Measurements from ENCODE around the gene RAB3A.

RAB3A gene, protein sequence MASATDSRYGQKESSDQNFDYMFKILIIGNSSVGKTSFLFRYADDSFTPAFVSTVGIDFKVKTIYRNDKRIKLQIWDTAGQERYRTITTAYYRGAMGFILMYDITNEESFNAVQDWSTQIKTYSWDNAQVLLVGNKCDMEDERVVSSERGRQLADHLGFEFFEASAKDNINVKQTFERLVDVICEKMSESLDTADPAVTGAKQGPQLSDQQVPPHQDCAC

DNA sequence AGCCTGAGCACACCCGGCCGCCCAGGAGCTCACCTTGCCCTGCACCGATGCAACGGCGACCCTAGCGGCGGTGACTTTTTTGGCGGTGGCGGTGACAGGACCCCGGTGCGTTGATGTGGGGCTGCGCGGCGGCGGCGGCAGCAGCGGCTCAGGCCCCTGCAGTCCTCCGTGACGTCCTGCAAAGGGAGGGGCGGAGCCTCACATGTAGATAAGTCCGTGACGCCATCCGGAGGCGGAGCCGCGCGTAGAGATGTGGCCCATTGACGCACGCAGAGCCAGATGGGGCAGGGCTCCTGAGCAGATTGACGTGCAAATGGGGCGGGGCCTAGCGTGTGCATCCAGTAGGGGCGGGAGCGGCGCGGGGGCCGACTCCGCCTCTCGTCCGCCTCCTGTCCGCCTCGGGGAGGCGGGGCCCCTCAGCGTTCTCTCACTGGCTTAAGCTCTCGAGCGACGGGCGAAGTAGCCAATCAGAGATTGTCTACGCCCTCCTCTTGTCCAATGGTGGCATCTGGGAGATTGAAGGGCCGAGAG lies at the start of gene RAB3A:
RAB3A (minus strand) TSS at position 180 of the 531 bp plus-strand sequence. CDS start 1,302 bp downstream, outside the sequence.
- peak; percentile 89 for FAIRE-seq

DNA sequence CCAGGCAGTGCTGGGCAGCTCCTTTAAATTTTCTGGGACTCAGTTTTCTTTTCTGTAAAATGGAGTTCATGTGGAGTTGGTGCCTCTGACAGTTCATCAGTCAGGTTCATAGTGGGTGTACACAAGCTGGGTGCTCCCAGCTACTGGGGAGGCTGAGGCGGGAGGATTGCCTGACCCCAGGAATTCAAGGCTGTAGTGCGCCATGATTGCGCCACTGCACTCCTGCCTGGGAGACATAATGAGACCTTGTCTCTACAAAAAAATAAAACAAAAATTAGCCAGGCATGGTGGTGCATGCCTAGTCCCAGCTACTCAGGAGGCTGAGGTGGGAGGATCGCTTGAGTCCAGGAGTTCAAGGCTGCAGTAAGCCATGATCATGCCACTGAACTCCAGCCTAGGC lies 49.3 kb upstream of the RAB3A start:
- no peak for FAIRE-seq

DNA sequence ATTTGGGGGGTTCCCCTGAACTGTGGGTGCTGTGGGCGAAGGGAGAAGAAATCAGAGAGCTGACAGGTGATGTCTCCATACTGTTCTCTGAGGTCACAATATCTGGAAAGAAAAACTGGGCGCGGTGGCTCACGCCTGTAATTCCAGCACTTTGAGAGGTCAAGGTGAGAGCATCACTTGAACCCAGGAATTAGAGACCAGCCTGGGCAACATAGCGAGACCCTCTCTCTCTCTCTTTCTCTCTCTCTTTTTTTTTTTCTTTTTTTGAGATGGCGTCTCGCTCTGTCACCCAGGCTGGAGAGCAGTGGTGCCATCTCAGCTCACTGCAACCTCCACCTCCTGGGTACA lies 48.5 kb upstream of the RAB3A start:
- no peak for FAIRE-seq

DNA sequence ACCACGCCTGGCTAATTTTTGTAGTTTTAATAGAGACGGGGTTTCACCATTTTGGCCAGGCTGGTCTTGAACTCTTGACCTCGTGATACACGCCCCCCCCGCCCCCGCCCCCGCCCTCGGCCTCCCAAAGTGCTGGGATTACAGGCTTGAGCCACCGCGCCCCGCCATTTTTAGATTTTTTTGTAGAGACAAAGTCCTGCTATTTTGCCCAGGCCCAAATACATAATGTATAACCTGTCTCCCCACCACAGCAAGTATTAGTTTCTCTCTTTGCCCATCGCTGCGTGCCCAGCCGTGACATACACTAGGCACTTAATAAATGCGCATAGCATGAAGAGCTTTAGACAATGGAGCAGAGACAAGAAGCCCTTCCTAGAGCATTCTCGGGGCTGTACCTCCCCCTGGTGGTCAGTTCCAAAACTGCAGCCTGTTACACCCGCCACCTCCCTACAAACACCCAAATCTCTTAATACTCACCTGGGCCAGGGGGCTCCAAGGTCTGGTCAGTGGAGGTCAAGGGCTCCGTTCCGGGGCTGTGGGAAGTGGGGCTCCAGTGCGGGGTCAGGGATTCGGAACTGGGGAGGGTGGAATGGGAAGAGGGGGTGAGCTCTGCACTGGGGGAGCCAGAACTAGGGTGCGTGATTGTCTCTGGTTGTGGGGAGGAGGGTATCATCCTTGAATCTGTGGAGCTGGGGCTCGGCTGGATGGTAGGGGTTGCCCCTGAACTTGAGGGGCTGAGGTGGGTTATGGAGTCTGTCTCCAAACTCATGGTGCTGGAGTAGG lies 47.9 kb upstream of the RAB3A start:
- FAIRE-seq, result peak; percentile 86

DNA sequence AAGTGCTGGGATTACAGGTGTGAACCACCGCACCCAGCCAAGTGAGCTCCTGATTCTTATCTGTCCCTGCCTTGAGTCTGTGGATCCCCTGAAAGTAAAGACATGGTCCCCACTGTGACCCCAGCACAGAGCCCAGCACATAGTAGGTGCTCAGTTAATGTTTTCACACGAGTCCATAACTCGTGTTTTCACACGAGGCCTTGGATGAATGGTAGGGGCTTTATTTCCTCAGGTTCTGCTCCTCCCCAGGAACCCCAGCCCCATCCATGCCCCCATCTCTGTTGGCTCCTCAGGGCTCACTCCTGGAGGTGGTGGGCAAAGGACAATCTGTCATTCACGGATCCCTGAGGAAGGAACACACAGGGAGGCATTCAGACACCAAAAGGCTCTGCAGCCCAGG lies 46.0 kb upstream of the RAB3A start:
- no peak for FAIRE-seq

DNA sequence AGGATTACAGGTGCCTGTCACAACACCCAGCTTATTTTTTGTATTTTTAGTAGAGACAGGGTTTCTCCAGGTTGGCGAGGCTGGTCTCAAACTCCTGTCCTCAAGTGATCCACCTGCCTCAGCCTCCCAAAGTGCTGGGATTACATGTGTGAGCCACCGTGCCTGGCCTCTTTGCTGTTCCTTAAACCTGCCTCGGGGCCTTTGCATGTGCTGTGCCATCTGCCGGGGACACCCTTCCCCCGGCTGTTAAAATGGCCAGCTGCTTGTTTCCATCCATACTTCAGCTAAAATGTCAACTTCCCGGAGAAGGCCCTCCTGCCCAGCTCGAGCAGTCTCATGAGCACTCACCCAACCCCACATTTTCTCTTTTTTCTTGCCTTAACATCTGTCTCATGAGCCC lies 41.5 kb upstream of the RAB3A start:
- no peak for FAIRE-seq

DNA sequence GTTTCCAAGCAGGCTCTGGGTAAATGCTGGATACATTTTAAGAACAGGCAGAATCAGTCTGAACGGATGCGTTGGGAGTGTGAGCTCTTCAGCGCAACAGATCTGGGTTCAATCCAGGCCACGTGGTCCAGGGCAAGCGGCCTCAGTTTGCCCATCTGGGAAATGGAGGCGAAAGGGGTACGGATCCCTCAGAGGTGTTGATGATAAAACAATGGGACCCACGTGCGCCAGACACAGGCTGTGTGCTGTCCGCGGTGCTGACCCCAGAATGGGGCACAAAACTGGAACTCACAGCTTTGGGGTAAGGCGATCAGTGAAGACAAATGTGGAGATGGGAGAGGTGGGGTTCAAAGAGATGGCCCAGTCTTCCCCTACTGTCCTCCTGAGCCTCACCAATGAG lies 35.5 kb upstream of the RAB3A start:
- no peak for FAIRE-seq

DNA sequence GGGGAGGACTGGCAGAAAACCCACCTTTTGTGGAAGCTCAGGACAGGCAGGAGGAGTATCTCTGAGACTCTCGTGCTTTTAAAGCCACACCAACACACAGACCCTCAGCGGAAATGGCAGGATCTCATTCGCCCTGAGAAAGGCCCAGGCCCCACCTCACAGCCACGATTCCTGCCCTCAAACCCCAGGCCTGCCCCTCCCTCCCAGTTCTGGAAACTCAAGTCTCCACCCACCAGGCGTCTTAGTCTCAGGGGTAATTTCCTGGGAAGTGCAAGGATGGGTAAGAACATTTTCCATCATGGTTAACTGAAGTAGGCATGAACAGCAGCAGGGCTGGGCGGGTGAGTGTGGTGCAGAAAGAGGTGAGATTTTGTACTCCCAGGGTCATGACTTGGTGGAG lies 30.4 kb upstream of the RAB3A start:
- no peak for FAIRE-seq

DNA sequence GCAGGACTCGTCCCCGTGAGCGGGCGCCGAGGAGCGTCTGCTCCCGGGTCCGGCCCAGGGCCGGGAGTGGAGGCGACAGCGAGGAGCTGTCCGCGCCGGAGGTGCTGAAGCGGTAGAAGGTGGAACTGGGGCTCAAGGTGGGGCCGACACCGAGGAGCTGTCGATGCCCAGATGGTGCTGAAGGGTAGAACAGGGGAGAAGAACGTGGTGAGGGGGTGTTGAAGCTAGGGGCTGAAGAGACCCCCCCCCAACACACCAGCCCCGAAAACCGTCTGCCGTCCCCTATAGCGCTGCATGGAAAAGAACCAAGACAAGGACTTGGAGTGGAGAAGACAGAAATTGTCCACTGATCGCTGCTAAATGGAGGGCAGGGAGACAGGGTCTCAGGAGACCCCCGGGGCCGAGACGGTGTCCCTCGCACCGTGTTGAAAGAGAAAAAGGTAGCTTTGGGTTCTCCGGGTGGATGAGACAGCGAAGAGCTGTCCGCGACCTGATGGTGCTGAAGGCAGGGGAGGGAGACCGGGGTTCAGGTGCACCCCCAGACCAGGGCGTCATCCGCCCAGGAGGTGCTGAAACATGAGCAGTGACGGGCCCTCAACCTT lies 29.5 kb upstream of the RAB3A start:
- no peak for FAIRE-seq

DNA sequence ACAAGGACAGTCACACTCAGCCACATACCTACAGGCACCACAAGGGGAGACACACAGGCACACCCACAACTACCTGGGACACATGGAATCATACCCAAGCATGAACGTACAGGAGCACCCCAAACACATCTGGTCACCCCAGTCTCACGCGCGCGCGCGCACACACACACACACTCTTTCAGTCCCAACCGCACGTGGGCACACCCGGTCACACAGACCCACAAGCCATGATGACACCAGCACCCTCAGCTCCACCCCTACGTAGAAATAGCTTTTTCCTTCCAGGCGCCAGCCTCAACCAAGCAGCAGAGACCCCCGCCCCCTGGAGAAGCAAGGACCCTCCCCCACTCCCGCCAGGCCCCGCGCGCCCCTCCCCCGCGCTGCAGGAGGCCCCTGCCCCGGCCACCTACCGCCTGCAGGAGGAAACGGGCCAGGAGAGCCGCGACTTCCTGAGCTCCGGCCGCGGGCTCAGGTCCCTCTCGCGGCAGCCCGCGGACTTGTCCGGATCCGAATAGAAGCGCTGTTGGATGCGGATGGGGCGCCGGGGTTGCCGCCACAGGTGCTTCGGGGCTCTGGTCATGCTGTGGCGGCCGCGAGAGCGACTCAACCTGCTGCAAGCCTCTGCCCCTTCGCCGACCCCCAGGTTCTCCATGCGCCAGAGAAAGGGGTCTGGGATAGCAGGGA lies 28.8 kb upstream of the RAB3A start:
- no peak for FAIRE-seq

DNA sequence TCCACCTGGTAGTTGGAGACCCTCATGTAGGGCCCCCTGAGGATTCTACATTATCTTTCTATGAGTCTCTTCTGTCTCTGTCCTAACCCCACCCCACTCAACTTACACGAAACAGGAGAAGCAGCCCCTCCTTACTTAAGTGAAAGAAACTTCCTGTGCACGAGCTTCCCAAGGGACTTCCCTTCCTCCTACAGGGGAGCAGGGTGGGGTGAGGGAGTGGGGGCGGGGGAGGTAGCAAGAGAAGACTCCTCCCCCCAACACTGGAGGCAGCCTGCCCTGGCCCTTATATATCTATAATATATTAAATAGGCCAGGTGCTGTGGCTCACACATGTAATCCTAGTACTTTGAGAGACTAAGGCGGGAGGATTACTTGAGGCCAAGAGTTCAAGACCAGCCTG lies 27.9 kb upstream of the RAB3A start:
- FAIRE-seq, result no peak

DNA sequence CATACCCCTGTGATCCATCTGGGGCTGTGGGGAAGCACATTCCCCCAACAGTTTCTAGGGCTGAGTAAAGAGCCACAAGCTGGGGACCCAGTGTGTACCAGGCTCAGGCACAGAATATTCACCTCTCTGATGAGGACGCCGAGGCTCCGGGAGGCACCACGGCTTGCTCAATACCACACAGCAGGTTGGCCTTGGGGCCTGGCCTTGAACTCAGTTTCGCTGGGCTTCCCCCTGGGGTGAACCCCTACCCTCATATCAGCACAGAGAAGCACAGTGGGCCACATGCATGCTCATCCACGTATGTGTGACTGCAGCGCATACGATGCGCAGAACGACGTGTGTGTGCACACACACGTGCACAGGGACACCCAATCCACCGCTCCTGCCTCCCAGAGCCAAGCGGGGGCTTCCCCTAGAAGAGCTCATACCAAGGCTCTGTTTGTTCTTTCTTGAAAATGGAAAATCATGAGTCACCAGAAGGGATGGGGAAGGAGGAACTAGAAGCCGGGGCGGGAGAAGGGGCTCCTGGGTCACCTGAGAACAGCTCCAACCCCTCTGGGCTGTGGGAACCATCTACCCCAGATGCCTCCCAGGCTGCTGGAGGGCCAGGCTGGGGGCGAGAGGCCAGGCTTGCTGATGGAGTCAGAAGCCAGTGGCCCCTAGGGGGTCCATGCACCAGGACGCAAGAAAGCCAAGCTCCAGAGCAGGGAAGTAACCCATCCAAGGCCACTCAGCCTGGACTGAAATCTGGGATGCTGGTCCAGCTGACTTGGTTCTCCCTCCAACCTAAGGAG lies 27.3 kb upstream of the RAB3A start:
- FAIRE-seq, result no peak

DNA sequence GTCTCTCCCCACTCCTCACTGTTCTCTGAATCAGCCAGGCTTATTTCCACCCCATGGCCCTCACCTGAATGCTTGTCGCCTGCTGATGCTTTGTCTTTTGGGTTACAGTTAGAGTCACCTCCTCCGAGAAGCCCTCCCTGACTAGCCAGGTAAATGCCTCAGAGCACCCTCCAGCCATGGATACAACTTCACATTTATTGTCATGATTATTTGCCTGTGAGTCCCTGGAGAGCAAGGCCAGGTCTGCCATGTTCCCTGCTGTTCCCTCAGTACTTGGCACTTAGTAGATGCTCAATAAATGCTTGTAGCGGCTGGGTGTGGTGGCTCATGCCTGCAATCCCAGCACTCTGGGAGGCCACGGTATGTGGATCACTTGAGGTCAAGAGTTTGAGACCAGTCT lies 26.1 kb upstream of the RAB3A start:
- FAIRE-seq, result no peak

DNA sequence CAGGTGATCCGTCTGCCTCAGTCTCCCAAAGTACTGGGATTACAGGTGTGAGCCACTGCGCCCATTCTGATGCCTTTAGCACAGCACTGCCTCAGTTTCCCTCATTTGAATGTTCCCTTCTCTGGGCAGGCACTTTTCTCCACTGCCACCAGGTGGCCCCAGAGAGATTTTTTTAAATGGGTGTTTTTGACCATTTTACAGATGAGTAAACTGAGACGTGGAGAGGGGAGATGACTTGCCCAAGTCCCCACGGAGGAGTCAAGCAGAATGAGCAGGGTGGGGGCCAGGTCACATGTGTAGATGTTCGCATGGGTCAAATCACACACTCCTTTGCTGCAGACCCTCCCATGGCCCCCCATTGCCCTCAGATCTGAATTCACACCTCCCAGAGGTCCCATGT lies 25.6 kb upstream of the RAB3A start:
- no peak for FAIRE-seq

DNA sequence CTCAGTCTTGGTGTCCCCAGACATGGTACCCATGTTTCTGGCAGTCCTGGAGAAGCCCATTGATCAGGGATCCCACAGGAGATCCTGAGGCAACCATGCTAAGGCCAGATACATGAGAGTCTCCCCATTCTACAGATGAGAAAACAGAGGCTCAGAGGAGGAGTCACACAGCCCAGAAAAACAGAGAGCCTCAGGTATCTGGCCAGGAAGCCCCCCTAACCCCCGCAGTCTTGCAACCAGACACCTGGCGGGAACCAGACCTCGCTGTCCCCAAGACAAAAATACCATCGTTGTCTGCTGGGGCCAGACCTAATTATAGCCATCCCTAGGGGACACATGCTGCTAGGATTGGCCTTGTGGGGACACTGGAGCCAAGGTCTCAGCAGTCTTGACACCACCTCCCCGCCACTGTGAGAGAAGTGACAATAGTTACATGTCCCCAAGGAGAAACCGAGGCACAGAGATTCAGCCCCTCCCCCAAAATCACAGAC lies 24.0 kb upstream of the RAB3A start:
- no peak for FAIRE-seq

DNA sequence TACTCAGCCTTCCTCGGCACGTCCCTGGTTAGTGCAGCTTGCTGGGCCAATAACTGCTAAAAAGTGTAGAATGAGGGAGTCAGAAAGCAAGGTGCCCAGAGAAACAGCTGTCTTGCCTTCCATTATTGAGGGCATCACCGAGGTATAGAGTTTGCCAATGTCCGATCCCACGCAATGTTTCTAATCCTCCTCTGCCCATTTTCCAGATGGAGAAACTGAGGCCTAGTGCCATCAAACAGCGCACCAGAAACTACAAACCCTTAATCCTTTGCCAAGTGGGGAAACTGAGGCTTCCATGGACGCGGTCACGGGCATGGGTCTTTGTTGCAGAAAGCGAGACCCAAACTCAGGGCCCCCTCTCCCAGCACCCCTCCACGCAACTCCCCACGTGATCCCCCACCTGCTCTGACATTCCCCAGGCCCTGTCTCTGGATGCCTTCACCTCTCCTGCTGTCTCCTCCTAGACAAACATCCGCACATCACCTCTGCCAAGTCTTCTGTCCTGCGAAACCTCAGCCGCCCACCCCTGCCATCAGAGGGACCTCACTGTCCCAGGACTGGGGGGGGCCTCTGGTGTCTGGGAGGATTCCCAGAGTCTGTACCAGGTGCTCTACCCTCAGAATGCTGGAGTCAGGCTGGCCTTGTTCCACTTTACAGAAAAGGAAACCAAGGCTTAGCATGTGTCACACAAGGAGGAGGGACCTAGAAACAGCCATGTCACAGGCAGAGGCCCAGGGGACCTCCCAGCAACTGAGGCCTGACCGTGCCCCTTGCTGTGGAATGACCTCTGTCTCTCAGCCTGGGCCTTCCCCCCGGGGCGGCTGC lies 23.3 kb upstream of the RAB3A start:
- FAIRE-seq, result no peak

DNA sequence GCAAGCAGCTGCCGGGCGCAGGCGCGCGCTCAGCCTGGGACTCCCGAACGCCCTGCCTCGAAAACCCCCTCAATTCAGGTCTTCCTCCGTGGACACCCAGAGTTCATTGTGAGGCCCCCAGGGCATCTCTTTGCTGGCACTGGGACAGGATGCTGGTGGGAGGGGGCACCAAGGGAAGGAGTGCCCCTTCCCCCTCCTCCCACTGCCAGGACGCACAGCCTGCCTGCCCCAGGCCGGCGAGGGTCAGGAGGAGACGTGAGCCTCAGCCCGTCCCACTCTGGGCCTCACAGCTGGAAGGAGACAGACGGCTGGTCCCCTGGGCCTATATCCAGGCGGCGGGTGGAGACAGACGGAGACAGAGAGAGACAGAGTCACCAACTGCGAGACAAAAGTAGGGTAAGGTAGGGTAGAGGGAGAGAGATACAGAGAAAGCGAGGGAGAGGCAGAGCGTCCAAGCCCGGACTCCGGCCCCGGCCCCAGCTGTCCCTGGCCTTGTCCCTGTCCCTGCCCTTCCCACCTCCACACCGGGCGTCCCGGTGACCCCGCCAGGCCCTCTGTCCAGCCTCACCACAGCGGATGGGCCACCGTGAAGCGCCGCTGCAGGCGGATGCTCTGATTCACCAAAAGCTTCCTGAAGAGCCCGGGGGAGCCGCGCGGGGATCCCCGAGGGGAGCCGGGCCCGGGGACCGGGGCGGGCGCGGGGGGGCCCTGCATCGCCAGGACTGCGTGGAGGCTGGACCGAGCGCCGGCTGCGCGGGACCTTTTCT lies 22.0 kb upstream of the RAB3A start, which contains the start of gene PDE4C:
PDE4C (minus strand) TSS at position 737 of the 767 bp plus-strand sequence; CDS start at position 714, 23 bp downstream.
- no peak for FAIRE-seq

DNA sequence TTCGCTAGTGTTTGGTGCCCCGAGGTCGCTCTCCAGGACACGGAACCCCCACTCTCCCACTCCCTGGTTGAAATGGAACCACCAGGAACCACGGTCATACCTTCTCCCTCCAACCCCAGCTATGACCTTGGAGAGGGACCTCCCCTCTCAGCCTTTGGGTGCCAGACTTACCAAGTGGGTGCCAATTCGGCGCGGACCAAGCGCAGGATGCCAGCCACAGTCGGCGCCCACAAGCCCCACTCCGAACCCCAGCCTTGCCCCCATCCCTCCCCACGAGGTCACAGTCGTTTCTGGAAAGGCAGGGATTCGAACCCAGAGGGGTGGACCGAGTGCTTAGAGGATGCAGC lies 21.5 kb upstream of the RAB3A start:
- FAIRE-seq, result no peak

DNA sequence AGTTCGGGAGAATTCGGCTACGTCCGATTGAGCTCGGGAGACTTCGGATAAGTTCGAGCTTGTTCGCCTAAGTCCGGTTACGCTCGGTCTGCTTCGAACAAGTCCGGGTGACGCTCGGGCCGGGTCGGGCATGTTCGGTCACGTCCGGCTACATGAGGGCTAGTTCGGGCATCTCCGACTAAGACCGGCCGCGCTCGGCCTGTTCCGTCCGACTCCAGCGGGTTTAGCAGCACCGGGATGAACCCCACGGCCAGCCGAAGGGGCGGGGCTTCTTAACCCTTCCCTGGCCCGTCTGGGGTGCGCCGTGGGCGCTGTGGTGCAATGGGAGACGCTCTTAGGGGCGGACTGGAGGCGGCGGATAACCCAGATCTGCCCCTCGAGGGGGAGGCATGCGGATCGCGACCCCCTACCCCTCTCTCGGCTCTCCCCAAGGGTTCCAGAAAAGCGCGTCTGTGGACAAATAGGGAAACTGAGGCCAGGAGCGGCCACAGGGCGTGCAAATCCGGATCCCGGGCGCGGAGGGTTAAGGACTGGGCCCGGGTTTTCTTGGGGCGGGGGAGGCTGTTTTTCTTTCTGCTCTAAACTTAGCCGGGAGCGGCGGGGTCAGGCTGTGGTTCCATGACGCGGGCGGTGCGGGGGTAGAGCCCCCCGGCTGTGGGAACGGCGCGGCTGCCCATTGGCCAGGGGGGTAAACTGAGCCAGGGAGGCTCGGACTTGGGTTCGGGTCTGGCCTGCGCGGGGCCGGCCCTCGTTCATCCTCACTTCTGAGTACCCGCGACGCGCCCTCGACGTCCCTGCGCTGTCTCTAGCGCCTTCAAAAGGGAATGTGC lies 20.9 kb upstream of the RAB3A start:
- peak; percentile 99 for FAIRE-seq

Data from islet of Langerhans (tissue), 1 donor.